SK-N-SH (cell line): ENCODE data around the gene BMP2K. TPM values are rescaled to one million over a fixed set of nuclear protein-coding genes. Genes with fewer than 3 reads are reported as not detected.

Experiments used
- CTCF ChIA-PET: fragments of 300-600, 350-600 bp; formaldehyde crosslinking; extraction: SDS; loops from one replicate; lab custom pipeline; 2021; lab: Yijun Ruan, JAX
- POLR2A ChIA-PET: fragments of 350-600 bp; sonication (Branson Sonifier 250); formaldehyde crosslinking; extraction: SDS; loops from one replicate; lab custom pipeline; 2020; ENCODE audit warnings: antibody characterized with exemption, inconsistent platforms; lab: Yijun Ruan, JAX
- DNase-seq: peaks from one replicate; pipeline ENCODE4 v3.0.0; 2012
- H2AFZ ChIP-seq: fragments of 200-600 bp; sonication (generic); 2 replicates; pipeline ENCODE4 v1.8.1; 2016; ENCODE audit warnings: antibody characterized with exemption, mild to moderate bottlenecking, low read depth
- H3F3A ChIP-seq: fragments of 200-600 bp; sonication (generic); replicated peaks from 2 replicates; pipeline ENCODE3; 2016; ENCODE audit warnings: antibody characterized with exemption, mild to moderate bottlenecking; ENCODE audit not compliant: insufficient read depth
- H3K27ac ChIP-seq, 2 experiments: fragments of 200-500 bp in 1 of 2; fragments of 200-600 bp in 1 of 2; sonication (Bioruptor generic) in 1 of 2; sonication (generic), shearing (Covaris generic) in 1 of 2; 2 replicates each; pipeline versions ENCODE4 v1.5.1 to v1.6.1; 2014 to 2016; ENCODE audit warnings: low read depth in 2 of 2, inconsistent platforms in 1 of 2, low read length in 1 of 2, mild to moderate bottlenecking in 1 of 2, mixed read lengths in 1 of 2
- H3K27me3 ChIP-seq: fragments of 200-600 bp; sonication (generic), shearing (Covaris generic); 2 replicates; pipeline ENCODE4 v1.6.1; 2016; ENCODE audit warnings: mixed run types; ENCODE audit not compliant: insufficient read depth
- H3K36me3 ChIP-seq, 2 experiments: fragments of 200-500 bp in 1 of 2; fragments of 200-600 bp in 1 of 2; sonication (Bioruptor generic) in 1 of 2; sonication (generic) in 1 of 2; replicated peaks in 1 of 2; 2 replicates each; pipeline versions ENCODE3 to v1.5.1; 2014 to 2016; ENCODE audit warnings: low read length in 1 of 2, mild to moderate bottlenecking in 1 of 2; ENCODE audit not compliant: insufficient read depth in 2 of 2, control insufficient read depth in 1 of 2
- H3K4me1 ChIP-seq, 2 experiments: fragments of 200-500 bp in 1 of 2; fragments of 200-600 bp in 1 of 2; sonication (Bioruptor generic) in 1 of 2; sonication (generic), shearing (Covaris generic) in 1 of 2; 2 replicates each; pipeline versions ENCODE4 v1.5.1 to v1.6.1; 2014 to 2016; ENCODE audit warnings: low read depth in 1 of 2, low read length in 1 of 2, mixed run types in 1 of 2; ENCODE audit not compliant: insufficient read depth in 2 of 2, control insufficient read depth in 1 of 2
- H3K4me2 ChIP-seq: fragments of 200-600 bp; sonication (generic), shearing (Covaris generic); 2 replicates; pipeline ENCODE4 v1.6.1; 2017; ENCODE audit warnings: mixed run types
- H3K4me3 ChIP-seq, 2 experiments: fragments of 200-500 bp in 1 of 2; fragments of 200-600 bp in 1 of 2; sonication (Bioruptor generic) in 1 of 2; sonication (generic), shearing (Covaris generic) in 1 of 2; 2 replicates each; pipeline versions ENCODE4 v1.5.1 to v1.8.1; 2014 to 2016; ENCODE audit warnings: low read depth in 2 of 2, inconsistent platforms in 1 of 2, low read length in 1 of 2, mild to moderate bottlenecking in 1 of 2, mixed read lengths in 1 of 2, moderate library complexity in 1 of 2
- H3K79me2 ChIP-seq: fragments of 200-600 bp; sonication (generic); 2 replicates; pipeline ENCODE4 v1.8.1; 2017; ENCODE audit warnings: mild to moderate bottlenecking; ENCODE audit not compliant: insufficient read depth
- H3K9ac ChIP-seq: fragments of 200-600 bp; sonication (generic); 2 replicates; pipeline ENCODE4 v1.6.1; 2017; ENCODE audit warnings: mixed run types
- H3K9me2 ChIP-seq: fragments of 200-600 bp; sonication (generic); 2 replicates; pipeline ENCODE4 v1.6.1; 2017; ENCODE audit warnings: mixed run types
- H3K9me3 ChIP-seq: fragments of 200-600 bp; sonication (generic); 2 replicates; pipeline ENCODE4 v1.6.1; 2017; ENCODE audit warnings: mixed run types, mild to moderate bottlenecking, moderate library complexity
- H4K20me1 ChIP-seq: fragments of 200-600 bp; sonication (generic); 2 replicates; pipeline ENCODE4 v1.6.1; 2017; ENCODE audit warnings: mild to moderate bottlenecking, mixed run types; ENCODE audit not compliant: insufficient read depth
- CHD2 ChIP-seq: fragments of 150-350 bp; IDR thresholded peaks from 2 replicates; pipeline ENCODE4 v1.6.1; 2018; ENCODE audit warnings: low read length; ENCODE audit not compliant: partially characterized antibody
- CTCF ChIP-seq: fragments of 200-600 bp; sonication (generic); IDR thresholded peaks from 2 replicates; pipeline ENCODE4 v1.6.1; 2017; ENCODE audit warnings: antibody characterized with exemption, mild to moderate bottlenecking, moderate library complexity
- ELF1 ChIP-seq: IDR thresholded peaks from 2 replicates; pipeline ENCODE4 v1.4.0; 2012
- EZH2phosphoT487 ChIP-seq: fragments of 200-600 bp; sonication (generic); IDR thresholded peaks from 2 replicates; pipeline ENCODE4 v1.6.1; 2017; ENCODE audit warnings: low read depth, mixed run types, mild to moderate bottlenecking, antibody characterized with exemption, moderate library complexity, borderline replicate concordance
- FOXM1 ChIP-seq: IDR thresholded peaks from 2 replicates; pipeline ENCODE4 v1.4.0; 2012; ENCODE audit warnings: low read depth, mild to moderate bottlenecking
- GATA2 ChIP-seq: sonication (generic); formaldehyde crosslinking; IDR thresholded peaks from 2 replicates; pipeline ENCODE4 v1.5.0; 2020; ENCODE audit warnings: mild to moderate bottlenecking, missing genetic modification reagents
- JUND ChIP-seq: IDR thresholded peaks from 2 replicates; pipeline ENCODE4 v1.4.0; 2012
- MAX ChIP-seq: IDR thresholded peaks from 2 replicates; pipeline ENCODE4 v1.4.0; 2012; ENCODE audit warnings: low read depth
- MEF2A ChIP-seq: IDR thresholded peaks from 2 replicates; pipeline ENCODE4 v1.4.0; 2012; ENCODE audit warnings: low read depth, borderline replicate concordance
- NRF1 ChIP-seq: IDR thresholded peaks from 2 replicates; pipeline ENCODE4 v1.6.1; 2012; ENCODE audit warnings: low read depth, mild to moderate bottlenecking, low read length
- PBX3 ChIP-seq: IDR thresholded peaks from 2 replicates; pipeline ENCODE4; 2012
- POLR2AphosphoS5 ChIP-seq: IDR thresholded peaks from 2 replicates; pipeline ENCODE4 v1.6.1; 2012; ENCODE audit warnings: low read depth, low read length
- RAD21 ChIP-seq: IDR thresholded peaks from 2 replicates; pipeline ENCODE4 v1.6.1; 2012; ENCODE audit warnings: mild to moderate bottlenecking, low read length
- RXRA ChIP-seq: IDR thresholded peaks from 2 replicates; pipeline ENCODE4 v1.4.0; 2012; ENCODE audit warnings: low read depth, mild to moderate bottlenecking, borderline replicate concordance
- SIN3A ChIP-seq: IDR thresholded peaks from 2 replicates; pipeline ENCODE4 v1.6.1; 2012; ENCODE audit warnings: low read depth, mild to moderate bottlenecking, low read length, moderate library complexity, borderline replicate concordance
- SMC3 ChIP-seq: IDR thresholded peaks from 2 replicates; pipeline ENCODE4 v1.6.1; 2012; ENCODE audit warnings: low read depth, low read length, improper control_type of control experiment
- TCF12 ChIP-seq: IDR thresholded peaks from 2 replicates; pipeline ENCODE4 v1.4.0; 2012
- TEAD4 ChIP-seq: IDR thresholded peaks from 2 replicates; pipeline ENCODE4 v1.4.0; 2012; ENCODE audit warnings: mild to moderate bottlenecking, borderline replicate concordance; ENCODE audit not compliant: insufficient read depth
- USF2 ChIP-seq: fragments of 150-350 bp; IDR thresholded peaks from 2 replicates; pipeline ENCODE4 v1.6.1; 2017; ENCODE audit warnings: antibody characterized with exemption, low read length, low read depth, borderline replicate concordance
- WGBS: methylation state at CpG from one replicate; pipeline ENCODE4 v1.1.6; 2017; ENCODE audit warnings: low lambda C conversion rate; 5-methylcytosine and 5-hydroxymethylcytosine counted together
- polyA plus RNA-seq, 3 experiments: library from polyadenylated mRNA; depleted of rRNA; stranded (reverse); fragments of >200 nt; gene quantifications; 2 replicates each; pipeline ENCODE4 v1.2.3, GENCODE V29; 2012

The BMP2K gene
- polyA plus RNA-seq, 1 of the 3 experiments (the other 2 are of a cell fraction): 7.2 TPM

GRCh38 chr4:78889955-78890354 lies 113.8 kb downstream of the BMP2K start (continued):
- no peak for TF ChIP-seq MAX
- no peak for TF ChIP-seq NRF1
- TF ChIP-seq PBX3: no peak
- TF ChIP-seq POLR2AphosphoS5: no peak

GRCh38 chr4:78899302-78899701 lies 123.2 kb downstream of the BMP2K start:
- H3K79me2 ChIP-seq: no peaks in the 10 kb centered on the region
- H3K36me3 ChIP-seq: peaks cover 15 to 52% of the 10 kb centered on the region in 2 experiments
- no peaks in the 10 kb centered on the region for H3F3A ChIP-seq
- H3K9me3 ChIP-seq: no peaks in the 10 kb centered on the region
- H4K20me1 ChIP-seq: no peaks in the 10 kb centered on the region
- no peak overlapping the region for H3K27ac ChIP-seq
- no peak overlapping the region for H2AFZ ChIP-seq
- no peak for TF ChIP-seq CHD2
- no peak for TF ChIP-seq RAD21
- TF ChIP-seq FOXM1: no peak
- no peak for TF ChIP-seq NRF1
- TF ChIP-seq MEF2A: no peak
- TF ChIP-seq CTCF: no peak
- TF ChIP-seq SIN3A: no peak
- no peak for TF ChIP-seq TEAD4
- TF ChIP-seq, all 33 proteins: peak for 0
- no peak for DNase-seq
- H3K27me3 ChIP-seq: no peaks in the 10 kb centered on the region
- no peaks in the 10 kb centered on the region for H3K4me1 ChIP-seq
- H3K4me3 ChIP-seq: no peak overlapping the region
- H3K4me2 ChIP-seq: no peak overlapping the region
- no peaks in the 10 kb centered on the region for H3K9me2 ChIP-seq
- CTCF ChIA-PET: no interaction called here
- no peak overlapping the region for H3K9ac ChIP-seq
- POLR2A ChIA-PET: no interaction called here

GRCh38 chr4:78901882-78902281 lies 125.7 kb downstream of the BMP2K start:
- DNase-seq: no peak
- Histone ChIP-seq H3K9ac (no peak overlapping the region), H3K36me3 (peaks cover 2 to 43% of the 10 kb centered on the region in 2 experiments), H3K4me3 (no peak overlapping the region), H3K79me2 (no peaks in the 10 kb centered on the region), H3F3A (no peaks in the 10 kb centered on the region), H4K20me1 (no peaks in the 10 kb centered on the region), H3K27ac (no peak overlapping the region), H3K9me2 (no peaks in the 10 kb centered on the region), H3K4me1 (no peaks in the 10 kb centered on the region), H3K4me2 (no peak overlapping the region), H3K27me3 (no peaks in the 10 kb centered on the region), H3K9me3 (no peaks in the 10 kb centered on the region), H2AFZ (no peak overlapping the region)
- POLR2A ChIA-PET: no interaction called here
- WGBS: 73% methylated on average over 2 of the region's 2 CpGs
- TF ChIP-seq ELF1: no peak
- no peak for TF ChIP-seq PBX3
- no peak for TF ChIP-seq USF2
- no peak for TF ChIP-seq NRF1
- no peak for TF ChIP-seq EZH2phosphoT487
- no peak for TF ChIP-seq POLR2AphosphoS5
- no peak for TF ChIP-seq RXRA
- TF ChIP-seq GATA2 (CRISPR knock-in tag): no peak
- no peak for TF ChIP-seq JUND
- TF ChIP-seq MEF2A: no peak
- TF ChIP-seq TCF12: no peak
- no peak for TF ChIP-seq SMC3
- no peak for TF ChIP-seq SIN3A
- TF ChIP-seq RAD21: no peak
- TF ChIP-seq CTCF: no peak
- TF ChIP-seq TEAD4: no peak
- CTCF ChIA-PET: no interaction called here
